Measurements from ENCODE around the gene ENPP3. TPM values are rescaled to one million over a fixed set of nuclear protein-coding genes. Genes with fewer than 3 reads are reported as not detected.

ENPP3 gene
- total RNA-seq, 4 donors from 2014 or later, result 0.66 to 5.3 (median 1.3) TPM

DNA sequence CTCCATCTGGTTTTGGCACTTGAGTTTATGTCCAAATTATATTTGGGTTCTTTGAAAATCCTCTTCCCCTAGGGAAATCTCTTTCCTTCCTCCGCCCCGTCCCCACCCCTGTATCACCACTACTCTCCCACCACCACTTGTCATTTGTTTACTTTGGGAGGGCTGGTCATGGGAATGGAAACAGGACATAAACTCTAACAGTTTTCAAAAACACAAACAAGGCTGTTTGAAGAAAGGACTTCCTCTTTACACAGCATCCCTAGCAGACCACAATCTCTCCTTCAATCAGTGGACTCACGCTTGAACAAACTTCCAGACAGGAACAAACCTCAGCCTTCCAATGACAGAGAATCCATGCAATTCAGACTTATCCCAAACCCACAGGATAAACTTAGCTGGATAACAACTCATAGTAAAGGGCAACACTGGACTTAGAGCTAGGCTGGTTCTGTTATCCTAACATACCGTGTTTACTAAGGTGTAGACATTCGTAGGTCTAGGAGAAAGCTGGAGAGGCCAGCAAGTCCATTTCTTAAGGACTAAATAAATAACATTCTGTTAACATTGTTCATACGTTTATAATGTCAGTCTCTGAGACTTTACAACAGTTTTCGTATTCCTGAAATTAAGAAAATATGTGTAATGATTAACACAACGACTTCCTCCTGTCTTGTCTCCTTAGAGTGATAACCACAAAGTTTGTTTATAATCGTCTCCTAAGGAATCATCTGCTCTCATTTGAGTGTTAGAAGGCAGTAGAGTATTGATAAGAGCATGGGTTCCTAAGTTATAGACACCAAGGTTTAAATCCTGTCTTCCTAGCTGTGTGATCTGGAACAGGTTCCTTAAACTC lies 117.8 kb downstream of the ENPP3 start:
- no peaks in the 10 kb centered on the region for H3K9me3 ChIP-seq
- H3K4me1 ChIP-seq, result peaks cover 0 to 6% (median under 1%) of the 10 kb centered on the region in 4 donors
- no peaks in the 10 kb centered on the region for H3K27me3 ChIP-seq
- no peak overlapping the region for H3K4me3 ChIP-seq
- TF ChIP-seq POLR2A (IDR thresholded peaks at IDR 0.05), result no peak
- TF ChIP-seq, protein P1, sequence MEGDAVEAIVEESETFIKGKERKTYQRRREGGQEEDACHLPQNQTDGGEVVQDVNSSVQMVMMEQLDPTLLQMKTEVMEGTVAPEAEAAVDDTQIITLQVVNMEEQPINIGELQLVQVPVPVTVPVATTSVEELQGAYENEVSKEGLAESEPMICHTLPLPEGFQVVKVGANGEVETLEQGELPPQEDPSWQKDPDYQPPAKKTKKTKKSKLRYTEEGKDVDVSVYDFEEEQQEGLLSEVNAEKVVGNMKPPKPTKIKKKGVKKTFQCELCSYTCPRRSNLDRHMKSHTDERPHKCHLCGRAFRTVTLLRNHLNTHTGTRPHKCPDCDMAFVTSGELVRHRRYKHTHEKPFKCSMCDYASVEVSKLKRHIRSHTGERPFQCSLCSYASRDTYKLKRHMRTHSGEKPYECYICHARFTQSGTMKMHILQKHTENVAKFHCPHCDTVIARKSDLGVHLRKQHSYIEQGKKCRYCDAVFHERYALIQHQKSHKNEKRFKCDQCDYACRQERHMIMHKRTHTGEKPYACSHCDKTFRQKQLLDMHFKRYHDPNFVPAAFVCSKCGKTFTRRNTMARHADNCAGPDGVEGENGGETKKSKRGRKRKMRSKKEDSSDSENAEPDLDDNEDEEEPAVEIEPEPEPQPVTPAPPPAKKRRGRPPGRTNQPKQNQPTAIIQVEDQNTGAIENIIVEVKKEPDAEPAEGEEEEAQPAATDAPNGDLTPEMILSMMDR (IDR thresholded peaks at IDR 0.05), result no peak
- no peak for TF ChIP-seq EP300 (IDR thresholded peaks at IDR 0.05)
- 65 to 75% methylated on average over 9 of the region's 9 CpGs for WGBS, 2 donors
- DNase-seq (ENCODE audit: low spot score in 2 of 2), result no peak
- H3K36me3 ChIP-seq, result no peaks in the 10 kb centered on the region
- no peak overlapping the region for H3K27ac ChIP-seq

DNA sequence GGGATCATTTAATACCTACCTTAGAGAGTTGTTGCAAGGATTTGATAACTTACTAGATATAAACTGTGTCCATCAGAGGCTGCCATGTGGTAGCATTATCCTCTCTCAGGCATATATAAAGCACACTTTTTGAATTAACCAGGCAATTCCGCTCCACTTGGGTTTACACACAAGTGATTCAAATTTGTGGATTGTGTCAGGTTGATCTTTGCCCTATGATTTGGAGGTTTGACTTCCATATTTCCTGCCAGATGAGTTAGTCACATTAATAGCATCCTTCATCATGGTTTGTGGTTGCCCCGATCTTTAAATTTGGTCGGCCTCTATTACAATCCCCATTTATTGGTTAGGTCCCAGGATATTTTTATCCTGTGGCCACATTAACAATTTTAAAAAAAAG lies 118.5 kb downstream of the ENPP3 start:
- no peak for DNase-seq (ENCODE audit: low spot score in 2 of 2)
- Histone ChIP-seq H3K27me3 (no peaks in the 10 kb centered on the region), H3K27ac (no peak overlapping the region), H3K4me3 (no peak overlapping the region), H3K36me3 (no peaks in the 10 kb centered on the region), H3K4me1 (peaks cover 0 to 10% (median 6%) of the 10 kb centered on the region in 4 donors), H3K9me3 (no peaks in the 10 kb centered on the region)
- TF ChIP-seq POLR2A (IDR thresholded peaks at IDR 0.05) (no peak), EP300 (IDR thresholded peaks at IDR 0.05) (no peak)
- TF ChIP-seq, protein P1 (IDR thresholded peaks at IDR 0.05), result no peak
- 75 to 93% methylated on average over 3 of the region's 3 CpGs for WGBS, 2 donors

DNA sequence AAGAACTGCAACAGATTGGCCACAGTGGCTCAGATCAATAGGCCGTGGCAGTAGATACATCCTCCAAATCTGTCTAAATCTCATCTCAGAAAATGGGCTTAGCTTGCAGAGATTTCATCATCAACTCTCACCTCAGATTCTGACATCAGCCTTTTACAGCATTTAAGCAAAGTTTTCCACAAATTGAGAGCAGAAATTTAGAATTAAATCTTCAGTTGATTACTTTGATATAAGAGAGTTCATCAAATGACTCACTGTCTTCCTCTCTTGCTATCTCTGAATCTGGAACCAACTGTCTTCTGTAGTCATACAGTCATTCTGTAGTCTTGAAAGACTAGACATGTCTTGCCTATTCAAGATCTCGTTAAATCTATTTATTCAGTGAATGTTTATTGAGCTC lies 118.9 kb downstream of the ENPP3 start:
- WGBS, 2 donors, result 91 to 99% methylated on average over 2 of the region's 2 CpGs
- Histone ChIP-seq H3K9me3 (no peaks in the 10 kb centered on the region), H3K27ac (no peak overlapping the region), H3K4me3 (no peak overlapping the region), H3K27me3 (no peaks in the 10 kb centered on the region), H3K4me1 (peaks cover 0 to 10% (median 7%) of the 10 kb centered on the region in 4 donors), H3K36me3 (no peaks in the 10 kb centered on the region)
- DNase-seq (ENCODE audit: low spot score in 2 of 2), result no peak
- TF ChIP-seq POLR2A (IDR thresholded peaks at IDR 0.05) (no peak), EP300 (IDR thresholded peaks at IDR 0.05) (no peak)
- TF ChIP-seq, protein P1 (IDR thresholded peaks at IDR 0.05), result no peak

DNA sequence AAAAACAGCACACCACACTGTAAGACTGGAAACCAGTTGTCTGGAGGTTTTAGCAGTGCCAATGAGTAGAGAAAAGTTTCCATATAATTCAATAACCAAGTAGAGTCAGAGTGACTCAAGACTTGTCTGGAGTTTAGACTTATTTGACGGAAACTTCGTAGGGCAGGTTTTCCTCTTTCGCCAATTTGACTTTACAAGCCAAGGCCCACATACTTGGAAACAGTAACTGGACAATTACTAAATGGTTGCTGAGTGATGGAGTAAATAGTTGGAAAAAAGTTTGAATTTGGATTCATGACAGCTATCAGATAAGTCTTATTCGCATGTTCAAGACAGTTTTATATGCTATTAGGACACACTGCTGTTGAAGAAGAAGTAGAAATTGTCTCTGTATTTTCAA lies 121.8 kb downstream of the ENPP3 start:
- Histone ChIP-seq H3K27me3 (no peaks in the 10 kb centered on the region), H3K9me3 (no peaks in the 10 kb centered on the region), H3K4me3 (no peak overlapping the region), H3K4me1 (peaks cover 0 to 11% (median 7%) of the 10 kb centered on the region in 4 donors), H3K27ac (no peak overlapping the region), H3K36me3 (no peaks in the 10 kb centered on the region)
- 65 to 79% methylated on average over 4 of the region's 4 CpGs for WGBS, 2 donors
- DNase-seq (ENCODE audit: low spot score in 2 of 2), result no peak
- TF ChIP-seq POLR2A (IDR thresholded peaks at IDR 0.05) (no peak), EP300 (IDR thresholded peaks at IDR 0.05) (no peak)

DNA sequence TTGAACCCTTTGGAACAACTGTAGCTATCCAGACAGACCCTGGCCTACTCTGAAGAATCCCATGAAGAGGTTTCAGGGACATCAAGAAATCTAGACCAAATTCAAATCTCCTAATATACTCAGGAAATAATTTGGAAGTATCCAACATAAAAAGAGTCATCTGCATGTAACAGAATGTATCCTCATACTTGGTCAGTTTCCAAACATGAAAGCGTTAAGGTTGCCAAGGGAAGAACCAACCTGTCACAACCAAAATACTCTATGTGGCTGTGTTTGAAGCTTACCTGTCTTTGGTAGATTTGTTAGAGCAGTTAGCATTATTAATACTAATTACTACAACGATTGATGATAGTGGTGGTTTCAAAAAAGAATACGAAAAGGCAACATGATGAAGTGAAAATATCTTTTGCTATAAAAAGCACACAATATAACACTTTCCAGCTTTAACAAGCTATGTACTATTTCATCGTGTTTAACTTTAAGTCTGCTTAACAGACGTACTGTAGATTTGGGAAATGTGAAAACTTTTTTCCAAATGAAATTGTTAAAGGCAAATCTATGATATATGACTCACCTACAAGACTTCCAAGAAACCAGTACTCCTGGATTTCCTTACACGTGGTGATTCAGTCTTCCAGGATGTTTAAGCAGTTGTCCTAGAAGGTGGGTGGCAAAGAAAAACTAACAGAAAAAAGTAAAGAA lies 124.1 kb downstream of the ENPP3 start:
- no peak overlapping the region for H3K27ac ChIP-seq

More for the DNA sequence above, 124.1 kb downstream of the ENPP3 start:
- no peaks in the 10 kb centered on the region for H3K27me3 ChIP-seq
- no peak for DNase-seq (ENCODE audit: low spot score in 2 of 2)
- H3K36me3 ChIP-seq, result no peaks in the 10 kb centered on the region
- peaks cover 0 to 34% (median 13%) of the 10 kb centered on the region in 4 donors for H3K4me1 ChIP-seq
- H3K9me3 ChIP-seq, result no peaks in the 10 kb centered on the region
- TF ChIP-seq EP300 (IDR thresholded peaks at IDR 0.05), result no peak
- TF ChIP-seq, protein P1 (IDR thresholded peaks at IDR 0.05), result no peak
- no peak for TF ChIP-seq POLR2A (IDR thresholded peaks at IDR 0.05)
- 74 to 85% methylated on average over 6 of the region's 6 CpGs for WGBS, 2 donors
- no peak overlapping the region for H3K4me3 ChIP-seq
